Right lobe of liver (tissue), 4 donors: ENCODE data around the gene ZSCAN10.

Experiments used
- POLR2A ChIP-seq: fragments of 450-650 bp; IDR thresholded peaks from one replicate; pipeline ENCODE4 v1.6.1; 2017; ENCODE audit warnings: antibody characterized with exemption, mild to moderate bottlenecking
- TF ChIP-seq, protein P1 (sequence below), 4 donors: fragments of 200-600 bp in 3 of 4; fragments of 450-650 bp in 1 of 4; IDR thresholded peaks; one replicate each; pipeline versions ENCODE4 v1.5.1 to v1.8.0; 2016 to 2022; ENCODE audit warnings: antibody characterized with exemption in 4 of 4, mild to moderate bottlenecking in 2 of 4
- donor health status: DM: no; HTN: no; CAD: no.
- donor health status: DM: no; HTN: no; CAD: no.
- donor health status: DM: no; HTN: yes; CAD: no.

DNA sequence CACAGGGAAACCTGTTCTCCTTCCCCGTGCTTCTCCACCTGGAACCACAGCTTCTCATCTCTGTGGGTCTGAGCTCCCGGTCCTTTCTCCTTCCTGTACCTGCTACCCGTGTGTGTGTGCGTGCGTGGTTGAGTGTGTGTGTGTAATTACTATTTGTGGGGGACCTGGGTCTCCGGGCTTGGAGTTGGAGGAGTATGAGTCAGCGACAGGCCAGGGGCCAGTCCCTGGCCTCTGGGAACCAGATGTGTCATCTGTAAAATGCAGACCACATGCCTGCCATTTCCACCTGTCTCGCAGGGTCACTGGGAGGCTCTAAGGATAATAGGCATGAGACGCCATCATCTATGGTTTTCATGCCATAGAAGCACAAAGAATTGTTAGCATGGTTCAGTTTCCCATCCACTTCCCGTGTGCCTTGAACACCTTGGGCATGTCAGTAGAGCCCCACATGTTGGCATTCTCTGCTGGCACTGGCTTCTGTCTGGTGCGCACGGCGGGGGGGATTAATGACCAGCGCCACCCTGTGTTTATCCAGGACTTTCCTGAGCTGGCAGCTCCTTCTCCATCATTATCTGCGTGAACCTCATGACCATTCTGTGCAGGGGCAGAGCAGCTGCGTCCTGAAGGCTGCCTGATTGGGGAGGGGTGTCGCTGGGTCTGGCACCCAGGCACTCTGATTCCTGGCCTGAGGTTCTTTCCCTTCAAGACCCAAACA is 14.8 kb upstream of the ZSCAN10 start:
- TF ChIP-seq, protein P1, sequence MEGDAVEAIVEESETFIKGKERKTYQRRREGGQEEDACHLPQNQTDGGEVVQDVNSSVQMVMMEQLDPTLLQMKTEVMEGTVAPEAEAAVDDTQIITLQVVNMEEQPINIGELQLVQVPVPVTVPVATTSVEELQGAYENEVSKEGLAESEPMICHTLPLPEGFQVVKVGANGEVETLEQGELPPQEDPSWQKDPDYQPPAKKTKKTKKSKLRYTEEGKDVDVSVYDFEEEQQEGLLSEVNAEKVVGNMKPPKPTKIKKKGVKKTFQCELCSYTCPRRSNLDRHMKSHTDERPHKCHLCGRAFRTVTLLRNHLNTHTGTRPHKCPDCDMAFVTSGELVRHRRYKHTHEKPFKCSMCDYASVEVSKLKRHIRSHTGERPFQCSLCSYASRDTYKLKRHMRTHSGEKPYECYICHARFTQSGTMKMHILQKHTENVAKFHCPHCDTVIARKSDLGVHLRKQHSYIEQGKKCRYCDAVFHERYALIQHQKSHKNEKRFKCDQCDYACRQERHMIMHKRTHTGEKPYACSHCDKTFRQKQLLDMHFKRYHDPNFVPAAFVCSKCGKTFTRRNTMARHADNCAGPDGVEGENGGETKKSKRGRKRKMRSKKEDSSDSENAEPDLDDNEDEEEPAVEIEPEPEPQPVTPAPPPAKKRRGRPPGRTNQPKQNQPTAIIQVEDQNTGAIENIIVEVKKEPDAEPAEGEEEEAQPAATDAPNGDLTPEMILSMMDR (IDR thresholded peaks at IDR 0.05): no peak
- TF ChIP-seq POLR2A: no peak
